Gastroesophageal sphincter (tissue), 4 donors: ENCODE results near the gene TXNDC9. TPM values are rescaled to one million over a fixed set of nuclear protein-coding genes. Genes with fewer than 3 reads are reported as not detected.
"Not testable (repeated sequence)": the region's sequence is repeated elsewhere in the genome, so short reads cannot be mapped to it uniquely, and the experiment has no call there.

Experiments
- ATAC-seq: fragments of 150-250 bp; one replicate; pipeline ENCODE4 v1.9.1; 2016; ENCODE audit warnings: mild to moderate bottlenecking, moderate library complexity
- H3K27ac ChIP-seq, 4 donors: fragments of 200-600 bp; sonication (generic) in 3 of 4; 1 replicate in 3 of 4; 2 replicates in 1 of 4; pipeline ENCODE4 v1.5.1; 2016 to 2019
- H3K27me3 ChIP-seq: fragments of 200-600 bp; sonication (generic); one replicate; pipeline ENCODE4 v1.5.1; 2019
- H3K36me3 ChIP-seq, 2 donors: fragments of 200-600 bp; sonication (generic); one replicate each; pipeline ENCODE4 v1.5.1; 2019; ENCODE audit warnings: control low read depth in 1 of 2
- H3K4me1 ChIP-seq, 3 donors: fragments of 200-600 bp; sonication (generic); 1 replicate in 2 of 3; 2 replicates in 1 of 3; pipeline ENCODE4 v1.5.1; 2016 to 2019; ENCODE audit warnings: control low read depth in 2 of 3
- H3K4me3 ChIP-seq, 2 donors: fragments of 200-600 bp; sonication (generic); one replicate each; pipeline ENCODE4 v1.5.1; 2019; ENCODE audit warnings: mild to moderate bottlenecking in 1 of 2, moderate library complexity in 1 of 2
- H3K9me3 ChIP-seq, 3 donors: fragments of 200-600 bp; sonication (generic); one replicate each; pipeline ENCODE4 v1.5.1; 2017 to 2019; ENCODE audit warnings: control low read depth in 2 of 3
- CTCF ChIP-seq, 4 experiments: fragments of 200-600 bp in 2 of 4; fragments of 450-650 bp in 2 of 4; sonication (generic) in 1 of 4; IDR thresholded peaks; one replicate each; pipeline ENCODE4 v1.5.1; 2017 to 2019; ENCODE audit warnings: antibody characterized with exemption in 4 of 4, mild to moderate bottlenecking in 2 of 4, moderate library complexity in 2 of 4
- EP300 ChIP-seq: sonication (generic); formaldehyde crosslinking; IDR thresholded peaks from one replicate; pipeline ENCODE4 v1.6.1; 2017; ENCODE audit warnings: antibody characterized with exemption, mild to moderate bottlenecking
- POLR2A ChIP-seq, 2 donors: fragments of 450-650 bp; IDR thresholded peaks; one replicate each; pipeline ENCODE4 v1.6.1; 2017; ENCODE audit warnings: antibody characterized with exemption in 2 of 2, mild to moderate bottlenecking in 2 of 2, moderate library complexity in 1 of 2
- POLR2AphosphoS5 ChIP-seq: sonication (generic); formaldehyde crosslinking; IDR thresholded peaks from one replicate; pipeline ENCODE4 v1.6.1; 2017; ENCODE audit warnings: antibody characterized with exemption
- WGBS, 2 donors: methylation state at CpG; one replicate each; pipeline ENCODE4 v1.1.5; 2018; ENCODE audit warnings: low coverage in 1 of 2; 5-methylcytosine and 5-hydroxymethylcytosine counted together
- total RNA-seq, 4 donors: library from RNA; depleted of rRNA; stranded (reverse); fragments of >200 nt; gene quantifications; one replicate each; pipeline ENCODE4 v1.1.0, GENCODE V29; 2016

TXNDC9 gene
- total RNA-seq, 4 donors from 2014 or later, result 19.0 to 32.8 (median 29.6) TPM

- no peaks in the 10 kb centered on the region for H3K9me3 ChIP-seq
- TF ChIP-seq CTCF (IDR thresholded peaks at IDR 0.05), result no peak
- no peak for TF ChIP-seq POLR2AphosphoS5
- no peak for TF ChIP-seq POLR2A (IDR thresholded peaks at IDR 0.05)
- no peak for TF ChIP-seq EP300
- H3K27me3 ChIP-seq, result no peaks in the 10 kb centered on the region
- no peak for ATAC-seq
- H3K27ac ChIP-seq, result no peak overlapping the region
- H3K4me1 ChIP-seq, result peaks cover 0 to 16% (median 3%) of the 10 kb centered on the region in 3 donors
- no peak overlapping the region for H3K4me3 ChIP-seq
- peaks cover 0 to 10% of the 10 kb centered on the region in 2 donors for H3K36me3 ChIP-seq
These were observed 20.7 kb upstream of the TXNDC9 start for GRCh38 chr2:99356853-99357252.

GRCh38 chr2:99354825-99355224 is 18.7 kb upstream of the TXNDC9 start:
- H3K4me1 ChIP-seq, result peaks cover 0 to 20% (median 3%) of the 10 kb centered on the region in 3 donors
- not testable (repeated sequence) for H3K36me3 ChIP-seq, H3K27me3 ChIP-seq, H3K4me3 ChIP-seq, H3K27ac ChIP-seq, ATAC-seq, H3K9me3 ChIP-seq
- WGBS, 2 donors, result 94 to 95% methylated on average over 3 to 5 of the region's 8 CpGs

- no peak for TF ChIP-seq CTCF (IDR thresholded peaks at IDR 0.05)
- TF ChIP-seq EP300, result no peak
- no peak for TF ChIP-seq POLR2AphosphoS5
- TF ChIP-seq POLR2A (IDR thresholded peaks at IDR 0.05), result no peak
- Histone ChIP-seq H3K4me3 (no peak overlapping the region), H3K27me3 (no peaks in the 10 kb centered on the region), H3K4me1 (peaks cover 0 to 20% (median 3%) of the 10 kb centered on the region in 3 donors), H3K9me3 (no peaks in the 10 kb centered on the region), H3K36me3 (no peaks in the 10 kb centered on the region), H3K27ac (no peak overlapping the region)
- ATAC-seq, result no peak
- WGBS, 2 donors, result 100% methylated on average over 1 of the region's 1 CpG; no CpG with 5 or more reads in 1 of the 2 donors
These were observed 17.9 kb upstream of the TXNDC9 start for GRCh38 chr2:99354070-99354469.

GRCh38 chr2:99350194-99350593 is 14.1 kb upstream of the TXNDC9 start:
- Histone ChIP-seq H3K27ac (no peak overlapping the region), H3K27me3 (no peaks in the 10 kb centered on the region), H3K4me1 (peaks cover 0 to 4% (median 0%) of the 10 kb centered on the region in 3 donors), H3K36me3 (no peaks in the 10 kb centered on the region), H3K9me3 (no peaks in the 10 kb centered on the region), H3K4me3 (no peak overlapping the region)
- no peak for ATAC-seq
- TF ChIP-seq EP300 (no peak), CTCF (IDR thresholded peaks at IDR 0.05) (no peak), POLR2AphosphoS5 (no peak), POLR2A (IDR thresholded peaks at IDR 0.05) (no peak)

GRCh38 chr2:99348173-99348572 is 12.0 kb upstream of the TXNDC9 start:
- no peaks in the 10 kb centered on the region for H3K36me3 ChIP-seq
- 92 to 97% methylated on average over 3 of the region's 3 CpGs for WGBS, 2 donors
- TF ChIP-seq EP300, result no peak
- no peak for TF ChIP-seq POLR2A (IDR thresholded peaks at IDR 0.05)

GRCh38 chr2:99346218-99346617 is 10.1 kb upstream of the TXNDC9 start:
- TF ChIP-seq POLR2A (IDR thresholded peaks at IDR 0.05) (no peak), POLR2AphosphoS5 (no peak), CTCF (IDR thresholded peaks at IDR 0.05) (no peak), EP300 (no peak)
- H3K27ac ChIP-seq, result no peak overlapping the region
- no peak for ATAC-seq

More at GRCh38 chr2:99348173-99348572, 12.0 kb upstream of the TXNDC9 start:
- no peak for ATAC-seq
- Histone ChIP-seq H3K9me3 (no peaks in the 10 kb centered on the region), H3K27ac (no peak overlapping the region), H3K4me1 (peaks cover 0 to 4% (median 0%) of the 10 kb centered on the region in 3 donors), H3K27me3 (no peaks in the 10 kb centered on the region), H3K4me3 (no peak overlapping the region)

GRCh38 chr2:99345446-99345845 is 9.3 kb upstream of the TXNDC9 start:
- peaks cover 0 to 10% (median 0%) of the 10 kb centered on the region in 3 donors for H3K4me1 ChIP-seq
- WGBS, 2 donors, result 96 to 100% methylated on average over 4 to 5 of the region's 7 CpGs
- not testable (repeated sequence) for ATAC-seq, H3K36me3 ChIP-seq, H3K27me3 ChIP-seq, H3K27ac ChIP-seq, H3K9me3 ChIP-seq, H3K4me3 ChIP-seq

More at GRCh38 chr2:99346218-99346617, 10.1 kb upstream of the TXNDC9 start:
- no peak overlapping the region for H3K4me3 ChIP-seq
- H3K4me1 ChIP-seq, result peaks cover 0 to 4% (median 0%) of the 10 kb centered on the region in 3 donors
- H3K27me3 ChIP-seq, result no peaks in the 10 kb centered on the region
- no peaks in the 10 kb centered on the region for H3K9me3 ChIP-seq
- H3K36me3 ChIP-seq, result no peaks in the 10 kb centered on the region
